M059J (cell line): ENCODE data around the gene MARS1. TPM values are rescaled to one million over a fixed set of nuclear protein-coding genes. Genes with fewer than 3 reads are reported as not detected.

Experiments
- DNase-seq: peaks from one replicate; pipeline ENCODE4 v3.0.0-alpha.2; 2012; ENCODE audit warnings: low read depth
- total RNA-seq: library from RNA; depleted of rRNA; stranded (reverse); fragments of >200 nt; shearing (Covaris generic); gene quantifications from 2 replicates; pipeline ENCODE4 v1.2.3, GENCODE V29; 2014

The MARS1 gene
- total RNA-seq, 1 experiment from 2014 or later: 99.8 TPM

- DNase-seq: no peak
These were observed 41.1 kb downstream of the MARS1 start for GRCh38 chr12:57528831-57529555.

DNA sequence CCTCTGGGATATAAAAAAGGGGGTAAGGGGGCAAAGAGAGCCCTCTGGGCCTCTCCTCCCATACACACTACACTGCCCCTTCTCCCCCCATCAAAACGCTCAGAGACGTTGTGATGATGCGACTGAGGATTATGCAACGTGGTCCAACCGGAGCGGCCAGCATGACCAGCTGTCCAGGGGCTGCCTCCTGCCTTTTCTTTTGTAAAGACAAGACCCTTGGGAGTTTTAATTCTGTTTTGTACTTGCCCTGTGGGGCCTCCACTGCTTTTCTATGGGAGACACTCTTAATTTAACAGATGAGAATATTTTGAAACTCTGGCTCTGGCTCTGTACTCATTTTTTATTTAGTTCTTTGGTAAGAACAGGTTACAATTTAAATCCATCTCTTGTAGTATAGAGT, 42.0 kb downstream of the MARS1 start:
- no peak for DNase-seq

DNA sequence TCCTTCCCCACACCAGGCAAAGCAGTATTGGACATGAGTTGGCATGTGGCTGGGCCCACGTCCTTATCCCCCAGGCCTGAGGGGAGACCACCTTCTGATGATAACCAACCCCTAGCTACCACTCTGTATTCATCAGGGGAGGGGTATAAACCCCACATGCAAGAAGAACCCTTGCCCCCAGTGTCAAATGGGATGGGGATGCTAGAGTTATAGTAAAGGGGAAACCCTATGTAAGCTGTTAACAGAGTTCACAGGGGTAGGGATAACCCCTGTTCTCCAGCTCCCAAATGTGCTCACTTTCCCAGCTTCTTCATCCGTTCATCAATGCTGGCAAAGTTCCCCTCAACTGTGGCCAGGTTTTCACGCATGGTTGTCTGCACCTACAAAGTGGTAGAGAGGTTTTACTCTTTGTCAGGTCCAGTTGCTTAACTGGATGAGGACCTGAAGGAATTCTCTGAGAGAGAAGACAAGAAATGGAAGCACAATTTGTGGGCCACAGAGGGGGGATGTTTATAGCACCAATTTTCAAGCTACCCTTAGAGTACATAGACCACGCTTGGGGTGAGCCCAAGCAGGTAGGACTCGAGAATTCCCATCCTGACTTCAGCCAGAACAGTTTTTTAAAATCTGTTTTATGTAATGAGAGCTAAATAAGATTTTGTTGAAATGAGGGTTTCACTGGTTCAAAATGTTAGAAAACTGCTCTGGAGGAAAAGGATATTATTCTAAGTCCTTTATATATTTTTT, 42.7 kb downstream of the MARS1 start:
- DNase-seq: no peak

DNA sequence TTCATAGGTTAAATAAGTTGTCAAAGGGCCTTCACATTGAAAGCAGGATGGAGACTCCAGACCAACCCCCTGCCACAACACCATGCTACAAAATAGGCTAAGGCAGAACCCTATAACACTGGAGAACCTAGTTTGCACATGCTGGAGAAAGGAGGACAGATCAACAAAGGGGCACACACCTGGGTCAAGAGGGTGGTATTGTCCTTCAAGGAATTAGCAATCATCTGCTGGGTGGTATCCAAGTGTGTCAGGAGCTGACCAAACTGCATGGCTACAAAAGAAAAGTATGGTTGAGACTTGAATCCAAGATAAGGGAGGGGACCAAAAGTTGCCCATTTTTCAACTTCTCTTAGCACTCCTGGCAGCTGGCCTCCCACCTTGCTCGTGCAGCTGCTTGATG, 44.0 kb downstream of the MARS1 start:
- DNase-seq: no peak

DNA sequence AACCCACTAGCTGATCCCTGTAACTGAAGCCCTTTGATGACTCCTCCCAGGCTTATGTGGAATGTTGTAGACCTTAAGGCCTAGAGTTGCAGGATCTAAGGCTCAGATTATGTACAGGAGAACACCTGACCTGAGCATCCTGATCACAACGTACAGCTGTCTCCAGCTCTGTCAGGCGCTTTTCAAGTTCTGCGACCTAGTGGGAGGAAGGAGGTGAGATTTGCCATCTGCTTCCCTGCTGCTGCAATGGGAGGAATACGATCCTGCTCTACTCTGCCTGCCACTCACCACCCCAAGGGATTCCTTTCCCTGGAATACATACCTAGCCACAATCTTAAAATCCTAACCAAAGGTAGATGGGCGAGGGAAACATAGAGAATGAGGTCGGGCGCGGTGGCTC, 45.2 kb downstream of the MARS1 start:
- DNase-seq: no peak

DNA sequence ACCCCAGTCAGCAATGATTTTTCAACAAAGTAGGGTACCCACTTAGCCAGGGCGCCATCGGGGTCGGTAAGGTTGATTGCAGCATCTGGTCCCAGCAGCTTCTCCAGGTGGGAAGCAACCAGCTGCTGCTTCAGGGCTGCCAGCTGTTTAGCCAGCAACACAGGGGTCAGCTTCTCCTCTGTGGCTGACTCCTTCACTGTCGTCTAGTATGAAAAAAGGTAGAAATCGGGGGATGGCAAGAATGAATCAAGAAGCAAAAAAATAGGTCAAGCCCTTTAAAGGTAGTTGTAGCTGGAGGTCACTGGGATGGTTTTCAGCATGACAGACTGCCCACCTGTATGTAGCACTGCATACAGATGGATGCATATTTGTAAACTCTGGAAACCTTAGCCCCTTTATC, 46.4 kb downstream of the MARS1 start:
- no peak for DNase-seq

DNA sequence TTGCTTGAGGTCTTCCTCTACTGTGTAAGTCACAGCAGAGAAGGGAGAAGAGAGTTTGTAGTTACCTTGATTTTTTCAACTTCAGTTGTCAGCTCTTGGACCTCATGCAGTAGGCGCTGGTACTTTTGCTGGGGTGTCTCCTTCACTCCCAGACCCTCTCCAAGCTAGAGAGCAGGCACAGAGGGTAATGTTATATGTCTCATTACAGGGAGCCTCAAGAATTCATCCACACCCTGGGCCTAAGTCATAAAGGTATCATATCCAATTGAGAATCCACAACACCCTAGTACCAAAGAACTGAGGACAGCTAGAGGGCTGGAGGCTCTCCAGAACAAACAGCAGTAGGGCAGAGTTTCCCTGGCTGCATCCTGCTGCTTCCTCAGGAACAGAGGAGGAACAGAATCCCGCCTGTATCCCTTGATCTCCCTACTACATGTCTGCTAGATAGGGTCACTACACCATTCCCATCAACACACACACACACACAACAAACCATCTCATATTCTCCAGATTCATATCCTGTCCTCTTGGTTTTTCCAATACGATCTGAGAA, 47.2 kb downstream of the MARS1 start:
- no peak for DNase-seq

DNA sequence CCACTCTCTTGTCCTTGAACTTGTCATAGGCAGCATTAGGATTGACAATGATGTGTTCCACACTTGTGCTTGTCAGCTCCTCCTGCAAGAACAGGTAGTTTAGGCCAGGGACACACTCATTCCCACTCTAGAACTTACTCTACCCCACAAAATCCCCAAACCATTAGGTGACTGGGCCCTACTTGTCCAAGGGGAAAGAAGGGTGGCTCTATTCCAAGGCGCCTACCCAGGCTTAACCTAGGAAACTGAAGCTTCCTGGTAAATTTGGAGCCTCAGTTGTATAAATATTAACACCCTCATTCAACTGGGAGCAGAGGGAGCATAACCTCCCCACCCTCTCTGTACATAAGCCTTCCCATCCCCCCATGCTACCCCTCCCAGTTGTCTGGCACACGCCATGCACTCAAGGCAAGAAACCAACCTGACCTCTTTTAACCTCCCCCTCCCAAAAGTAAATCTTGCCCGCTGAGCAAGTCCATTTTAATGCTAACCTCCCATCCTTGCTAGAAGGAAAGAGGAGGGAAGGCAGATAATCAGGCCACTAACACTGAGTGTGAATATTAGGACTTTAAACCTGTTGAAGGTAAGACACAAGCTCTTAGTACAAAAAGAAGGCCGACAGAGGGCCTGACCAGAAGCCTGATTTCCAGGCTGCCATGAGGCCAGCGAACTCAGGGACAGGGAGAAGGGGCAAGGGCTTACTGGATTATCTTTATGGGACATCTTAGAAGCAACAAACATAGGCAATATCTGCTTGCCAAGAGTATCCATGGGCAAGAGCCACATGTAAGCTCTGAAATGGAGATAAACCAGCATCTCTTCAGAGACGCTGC, 48.1 kb downstream of the MARS1 start:
- DNase-seq: no peak

GRCh38 chr12:57536597-57536942, 48.7 kb downstream of the MARS1 start:
- no peak for DNase-seq

DNA sequence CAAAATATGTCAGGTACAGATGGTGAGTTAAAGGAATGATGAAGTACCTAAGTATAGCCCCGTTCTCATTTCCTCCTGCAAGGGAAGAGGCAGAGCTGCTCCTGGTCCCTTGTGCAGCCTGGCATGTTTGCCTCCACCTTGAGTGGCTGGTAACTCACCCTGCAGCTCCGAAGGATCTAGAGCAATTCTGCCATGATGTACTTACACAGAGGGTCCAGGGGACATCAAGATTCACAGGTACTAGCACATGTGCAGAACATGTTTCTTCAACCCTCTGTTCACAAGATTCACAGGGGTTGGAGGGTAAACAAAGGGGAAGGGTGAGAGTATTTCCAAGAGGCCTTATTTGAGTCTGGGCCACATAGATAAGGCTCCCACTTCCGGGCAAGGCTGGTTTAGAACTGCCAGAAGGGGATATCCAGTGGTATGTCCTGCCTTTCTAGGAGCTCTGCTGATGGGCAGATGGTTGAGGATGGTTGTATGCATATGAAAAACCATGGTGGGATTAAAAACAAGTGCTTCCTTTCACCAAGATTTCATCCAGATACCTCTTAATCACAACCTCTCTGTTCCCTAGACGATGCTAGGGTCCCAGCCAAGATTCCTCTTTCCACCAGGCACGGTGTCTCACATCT, 51.4 kb downstream of the MARS1 start:
- no peak for DNase-seq

- DNase-seq: no peak
These were observed 53.1 kb downstream of the MARS1 start for GRCh38 chr12:57541001-57541400.

GRCh38 chr12:57541717-57542116, 53.8 kb downstream of the MARS1 start:
- DNase-seq: no peak

- DNase-seq: peak; percentile 25
These were observed 55.7 kb downstream of the MARS1 start for GRCh38 chr12:57543581-57543980.

- no peak for DNase-seq
These were observed 58.1 kb downstream of the MARS1 start for GRCh38 chr12:57545809-57546437.

GRCh38 chr12:57546438-57547287, 58.8 kb downstream of the MARS1 start, which contains the start of gene DCTN2:
DCTN2 (minus strand) TSS chr12:57547192; CDS start chr12:57547063, 129 bp downstream.
- DNase-seq: peak; percentile 97

DNA sequence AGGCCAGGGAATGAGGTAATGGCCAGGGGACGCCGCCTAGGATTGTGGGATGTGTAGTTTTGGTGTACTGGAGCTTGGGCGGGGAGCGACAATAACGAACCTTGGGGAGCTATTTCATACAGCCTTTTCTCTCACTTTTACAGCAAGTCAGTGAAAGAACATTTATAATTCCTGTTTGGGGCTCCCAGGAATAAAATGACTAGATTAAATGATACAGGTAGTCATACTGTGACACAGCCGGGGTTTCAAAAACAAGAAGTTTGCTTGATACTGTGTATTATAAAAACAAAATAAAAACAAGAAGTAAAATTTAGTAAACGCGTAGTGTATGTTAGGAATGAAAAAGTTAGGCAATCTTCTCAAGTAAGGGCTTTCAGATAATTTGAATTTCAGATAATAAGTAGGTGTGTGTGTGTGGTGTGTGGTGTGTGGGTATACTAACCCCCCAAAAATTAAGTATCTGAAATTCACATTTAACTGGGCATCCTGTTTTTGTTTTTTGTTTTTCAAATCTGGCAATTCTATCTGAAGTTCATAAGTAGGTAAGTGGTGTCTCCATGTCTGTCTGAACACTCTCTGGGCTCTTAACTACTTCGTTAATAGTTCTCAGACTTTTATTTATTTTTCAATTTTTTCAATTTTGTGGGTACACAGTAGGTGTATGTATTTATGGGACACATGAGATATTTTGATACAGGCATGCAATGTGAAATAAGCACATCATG, 59.6 kb downstream of the MARS1 start:
- no peak for DNase-seq

DNA sequence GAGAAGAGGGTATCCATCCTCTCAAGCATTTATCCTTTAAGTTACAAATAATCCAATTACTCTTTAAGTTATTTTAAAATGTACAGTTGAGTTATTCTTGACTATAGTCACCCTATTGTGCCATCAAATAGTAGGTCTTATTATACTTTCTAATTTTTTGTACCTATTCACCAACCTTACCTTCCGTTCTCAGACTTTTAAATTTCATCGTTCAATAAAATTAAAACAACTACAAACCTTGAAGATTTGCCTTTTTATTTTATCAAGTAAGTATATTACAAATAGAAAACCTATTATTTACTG, 60.1 kb downstream of the MARS1 start:
- DNase-seq: no peak

- no peak for DNase-seq
These were observed 60.6 kb downstream of the MARS1 start for GRCh38 chr12:57548488-57548887.

GRCh38 chr12:57549203-57549908, 61.5 kb downstream of the MARS1 start:
- no peak for DNase-seq
